HL-60/S4 (cell line): ENCODE measurements around the gene POLG2.

Source experiments
- in situ Hi-C: fragments of 300-500 bp; cut with MboI; formaldehyde crosslinking; loops from 2 replicates; pipeline ENCODE4 v1.14.3; 2022; ENCODE audit warnings: low sequenced_read_pairs

POLG2 gene

GRCh38 chr17:64496786-64497564 is at the start of gene POLG2:
Gene POLG2, minus strand, starts transcription at chr17:64497054. Its CDS starts 86 bp downstream, at chr17:64496968.
- in situ Hi-C loops = no loop called here

- in situ Hi-C loops = no loop called here
Measured at GRCh38 chr17:64544742-64545141, 47.9 kb upstream of the POLG2 start.

- in situ Hi-C loops = no loop called here
Measured at GRCh38 chr17:64540118-64540776, 43.4 kb upstream of the POLG2 start.

GRCh38 chr17:64538508-64539130 is 41.8 kb upstream of the POLG2 start:
- in situ Hi-C loops = no loop called here

GRCh38 chr17:64537488-64537887 is 40.6 kb upstream of the POLG2 start:
- in situ Hi-C loops = no loop called here

GRCh38 chr17:64536913-64537312 is 40.1 kb upstream of the POLG2 start:
- in situ Hi-C loops = no loop called here

- in situ Hi-C loops = no loop called here
Measured at GRCh38 chr17:64535357-64535756, 38.5 kb upstream of the POLG2 start.

- in situ Hi-C loops = no loop called here
Measured at GRCh38 chr17:64534187-64534586, 37.3 kb upstream of the POLG2 start.

GRCh38 chr17:64533784-64534183 is 36.9 kb upstream of the POLG2 start:
- in situ Hi-C loops = no loop called here

- in situ Hi-C loops = no loop called here
Measured at GRCh38 chr17:64532409-64532808, 35.6 kb upstream of the POLG2 start.

- in situ Hi-C loops = no loop called here
Measured at GRCh38 chr17:64531955-64532371, 35.1 kb upstream of the POLG2 start.

GRCh38 chr17:64529221-64529620 is 32.4 kb upstream of the POLG2 start:
- in situ Hi-C loops = no loop called here

- in situ Hi-C loops = no loop called here
Measured at GRCh38 chr17:64527914-64528313, 31.1 kb upstream of the POLG2 start.

GRCh38 chr17:64520359-64520758 is 23.5 kb upstream of the POLG2 start:
- in situ Hi-C loops = no loop called here

- in situ Hi-C loops = no loop called here
Measured at GRCh38 chr17:64519601-64520000, 22.7 kb upstream of the POLG2 start.

- in situ Hi-C loops = no loop called here
Measured at GRCh38 chr17:64515829-64516228, 19.0 kb upstream of the POLG2 start.

- in situ Hi-C loops = no loop called here
Measured at GRCh38 chr17:64515419-64515818, 18.6 kb upstream of the POLG2 start.

- in situ Hi-C loops = no loop called here
Measured at GRCh38 chr17:64509179-64509578, 12.3 kb upstream of the POLG2 start.

- in situ Hi-C loops = no loop called here
Measured at GRCh38 chr17:64508683-64509082, 11.8 kb upstream of the POLG2 start.

- in situ Hi-C loops = no loop called here
Measured at GRCh38 chr17:64507413-64507782, 10.5 kb upstream of the POLG2 start.

GRCh38 chr17:64506576-64507412 is 9.9 kb upstream of the POLG2 start, which contains the start of gene CEP95:
Gene CEP95, plus strand, starts transcription at chr17:64506977. Its CDS starts 121 bp downstream, at chr17:64507098.
- in situ Hi-C loops = no loop called here
